ENCODE measurements around the gene SLC26A9. TPM values are rescaled to one million over a fixed set of nuclear protein-coding genes. Genes with fewer than 3 reads are reported as not detected.

SLC26A9 gene
- total RNA-seq, 2 experiments from 2014 or later, result not detected

GRCh38 chr1:205947024-205947423, 3.8 kb upstream of the SLC26A9 start:
- no peak overlapping the region for H3K27ac Mint-ChIP-seq

DNA sequence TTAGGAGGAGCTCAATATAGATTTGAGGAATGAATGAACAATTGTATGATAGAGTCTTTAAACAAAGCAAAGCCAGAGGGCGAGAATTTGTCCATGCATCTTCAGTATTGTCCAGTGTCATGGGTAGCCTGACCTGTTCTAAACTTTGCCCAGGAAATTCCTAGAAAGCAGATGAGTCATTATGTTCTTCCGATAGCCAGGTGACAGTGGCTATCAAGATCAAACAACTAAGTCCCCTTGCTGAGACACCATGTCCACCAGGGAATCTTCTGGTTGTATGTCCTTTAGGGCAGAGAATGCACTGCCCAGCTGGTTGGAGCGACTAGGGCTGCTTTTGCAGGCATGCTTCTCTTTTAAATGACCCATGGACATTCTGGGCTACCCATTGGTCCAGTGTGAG, 1.8 kb upstream of the SLC26A9 start:
- ChIA-PET POLR2A (no interaction called here), CTCF (interaction anchor here (0.6 kb wide), 1 partner anchor 164 kb away, joined by 3 read pairs; no protein-coding TSS in a partner anchor)
- intact Hi-C loops (cut with DNase I, micrococcal nuclease), result no loop called here
- no peak for DNase-seq
- Mint-ChIP-seq H3K4me3 (no peak overlapping the region), H3K27ac (no peak overlapping the region), H3K36me3 (ENCODE audit: low read depth) (no peaks in the 10 kb centered on the region), H3K27me3 (peaks cover 16% of the 10 kb centered on the region), H3K9me3 (ENCODE audit: low read depth) (no peaks in the 10 kb centered on the region), H3K4me1 (no peaks in the 10 kb centered on the region)
- no peak for ATAC-seq

More at GRCh38 chr1:205947024-205947423, 3.8 kb upstream of the SLC26A9 start:
- CTCF ChIA-PET, result interaction anchor here (1.4 kb wide), 1 partner anchor 30 kb away, joined by 5 read pairs; no protein-coding TSS in a partner anchor
- POLR2A ChIA-PET, result no interaction called here
- no peaks in the 10 kb centered on the region for H3K36me3 Mint-ChIP-seq (ENCODE audit: low read depth)
- no peaks in the 10 kb centered on the region for H3K4me1 Mint-ChIP-seq
- no peaks in the 10 kb centered on the region for H3K9me3 Mint-ChIP-seq (ENCODE audit: low read depth)
- intact Hi-C loops (cut with DNase I, micrococcal nuclease), result no loop called here
- DNase-seq, result no peak
- peaks cover 8% of the 10 kb centered on the region for H3K27me3 Mint-ChIP-seq
- no peak for ATAC-seq
- H3K4me3 Mint-ChIP-seq, result no peak overlapping the region

DNA sequence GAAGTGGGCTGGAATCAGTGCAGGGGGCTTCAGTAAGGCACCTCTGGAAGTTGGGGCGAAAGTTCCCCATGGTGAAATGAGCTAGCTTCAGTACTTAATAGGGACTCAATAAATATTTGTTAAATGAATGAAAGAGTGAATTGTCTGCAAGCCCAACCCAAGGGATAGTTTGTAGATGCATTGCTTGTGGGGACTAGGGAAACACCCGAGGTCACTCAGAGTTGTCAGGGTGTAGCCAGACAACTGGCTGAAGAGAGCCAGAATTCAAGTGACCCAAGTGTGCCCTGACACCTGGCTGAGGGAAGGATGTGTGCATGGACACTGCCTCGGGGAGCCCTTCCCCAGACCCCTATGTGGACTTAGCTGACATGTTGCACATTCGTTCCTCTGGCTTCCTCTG, 1.3 kb upstream of the SLC26A9 start:
- intact Hi-C loops (cut with DNase I, micrococcal nuclease), result no loop called here
- ChIA-PET CTCF (interaction anchor here (0.6 kb wide), 1 partner anchor 163 kb away, joined by 3 read pairs; no protein-coding TSS in a partner anchor), POLR2A (no interaction called here)
- ATAC-seq (no peak), DNase-seq (no peak)
- Mint-ChIP-seq H3K4me3 (no peak overlapping the region), H3K36me3 (ENCODE audit: low read depth) (no peaks in the 10 kb centered on the region), H3K27ac (no peak overlapping the region), H3K9me3 (ENCODE audit: low read depth) (no peaks in the 10 kb centered on the region), H3K4me1 (no peaks in the 10 kb centered on the region), H3K27me3 (peaks cover 20% of the 10 kb centered on the region)

- H3K27ac Mint-ChIP-seq, result no peak overlapping the region
- intact Hi-C loops (cut with DNase I, micrococcal nuclease), result no loop called here
- ChIA-PET CTCF (interaction anchor here (1.2 to 1.5 kb wide), 2 partner anchors 14 to 35 kb away, joined by 3 to 10 read pairs; no protein-coding TSS in a partner anchor), POLR2A (no interaction called here)
- peaks cover 26% of the 10 kb centered on the region for H3K27me3 Mint-ChIP-seq
- H3K4me1 Mint-ChIP-seq, result no peaks in the 10 kb centered on the region
- no peak for DNase-seq
- no peaks in the 10 kb centered on the region for H3K36me3 Mint-ChIP-seq (ENCODE audit: low read depth)
- ATAC-seq, result no peak
- no peak overlapping the region for H3K4me3 Mint-ChIP-seq
- no peaks in the 10 kb centered on the region for H3K9me3 Mint-ChIP-seq (ENCODE audit: low read depth)
These were observed 561 bp downstream of the SLC26A9 start for GRCh38 chr1:205942631-205943159.

DNA sequence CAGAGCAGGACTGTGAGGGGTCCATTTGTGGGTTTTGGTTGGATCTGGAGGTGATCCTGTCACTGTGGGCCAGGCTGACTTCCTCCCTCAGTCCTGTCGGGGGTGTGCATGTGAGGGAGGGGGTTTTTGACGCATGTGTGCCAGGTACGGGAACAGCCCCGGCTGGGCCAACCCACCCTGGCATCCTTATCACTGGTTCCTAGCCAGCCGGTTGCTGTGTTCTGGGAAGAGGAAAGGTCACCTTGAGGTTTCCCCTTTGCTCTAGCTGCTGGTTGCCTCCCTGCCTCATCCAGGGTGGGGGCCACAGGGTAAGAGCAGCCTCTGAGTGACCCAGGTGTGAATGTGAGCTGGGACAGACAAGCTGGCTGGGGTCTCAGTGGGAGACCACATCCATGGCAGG, 2.5 kb downstream of the SLC26A9 start:
- no peaks in the 10 kb centered on the region for H3K9me3 Mint-ChIP-seq (ENCODE audit: low read depth)
- no peak for ATAC-seq
- intact Hi-C loops (cut with DNase I, micrococcal nuclease), result no loop called here
- peaks cover 37% of the 10 kb centered on the region for H3K27me3 Mint-ChIP-seq
- POLR2A ChIA-PET, result no interaction called here
- H3K4me3 Mint-ChIP-seq, result no peak overlapping the region
- H3K36me3 Mint-ChIP-seq (ENCODE audit: low read depth), result no peaks in the 10 kb centered on the region
- H3K4me1 Mint-ChIP-seq, result no peaks in the 10 kb centered on the region
- no peak overlapping the region for H3K27ac Mint-ChIP-seq
- CTCF ChIA-PET, result no interaction called here
- DNase-seq, result no peak

- ChIA-PET POLR2A (no interaction called here), CTCF (interaction anchor here (0.6 kb wide), 1 partner anchor 116 kb away, joined by 3 read pairs; no protein-coding TSS in a partner anchor)
- H3K9me3 Mint-ChIP-seq (ENCODE audit: low read depth), result no peaks in the 10 kb centered on the region
- intact Hi-C loops (cut with DNase I, micrococcal nuclease), result no loop called here
- no peaks in the 10 kb centered on the region for H3K36me3 Mint-ChIP-seq (ENCODE audit: low read depth)
- peaks cover 36% of the 10 kb centered on the region for H3K27me3 Mint-ChIP-seq
- no peak overlapping the region for H3K27ac Mint-ChIP-seq
- DNase-seq (peak; percentile 45), ATAC-seq (peak; percentile 26)
- no peaks in the 10 kb centered on the region for H3K4me1 Mint-ChIP-seq
- H3K4me3 Mint-ChIP-seq, result no peak overlapping the region
These were observed 3.4 kb downstream of the SLC26A9 start for GRCh38 chr1:205939690-205940330.

DNA sequence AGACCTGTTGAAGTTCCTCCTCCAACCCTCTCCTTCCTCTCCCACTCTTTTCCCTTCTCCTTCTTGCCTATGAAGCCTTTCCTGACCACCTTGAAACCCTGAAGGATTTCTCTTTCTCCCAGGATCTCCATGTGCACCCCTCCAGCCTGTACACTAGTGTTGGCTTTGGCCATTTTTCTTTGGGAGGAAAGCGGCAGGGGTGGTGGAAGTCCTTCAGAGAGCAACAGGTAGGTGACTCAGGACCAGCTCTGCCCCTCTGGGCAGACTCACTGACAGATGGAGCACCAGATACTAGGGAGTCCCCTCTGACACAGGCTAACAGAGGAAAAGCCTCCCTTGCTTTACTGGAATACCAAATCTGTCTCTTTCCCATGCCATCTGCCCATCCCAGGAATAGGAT, 4.6 kb downstream of the SLC26A9 start:
- H3K4me3 Mint-ChIP-seq, result no peak overlapping the region
- H3K27ac Mint-ChIP-seq, result no peak overlapping the region
- H3K27me3 Mint-ChIP-seq, result peaks cover 35% of the 10 kb centered on the region
- ATAC-seq (no peak), DNase-seq (no peak)
- CTCF ChIA-PET, result no interaction called here
- POLR2A ChIA-PET, result no interaction called here
- intact Hi-C loops (cut with DNase I, micrococcal nuclease), result no loop called here
- no peaks in the 10 kb centered on the region for H3K4me1 Mint-ChIP-seq
- H3K36me3 Mint-ChIP-seq (ENCODE audit: low read depth), result no peaks in the 10 kb centered on the region
- H3K9me3 Mint-ChIP-seq (ENCODE audit: low read depth), result no peaks in the 10 kb centered on the region

DNA sequence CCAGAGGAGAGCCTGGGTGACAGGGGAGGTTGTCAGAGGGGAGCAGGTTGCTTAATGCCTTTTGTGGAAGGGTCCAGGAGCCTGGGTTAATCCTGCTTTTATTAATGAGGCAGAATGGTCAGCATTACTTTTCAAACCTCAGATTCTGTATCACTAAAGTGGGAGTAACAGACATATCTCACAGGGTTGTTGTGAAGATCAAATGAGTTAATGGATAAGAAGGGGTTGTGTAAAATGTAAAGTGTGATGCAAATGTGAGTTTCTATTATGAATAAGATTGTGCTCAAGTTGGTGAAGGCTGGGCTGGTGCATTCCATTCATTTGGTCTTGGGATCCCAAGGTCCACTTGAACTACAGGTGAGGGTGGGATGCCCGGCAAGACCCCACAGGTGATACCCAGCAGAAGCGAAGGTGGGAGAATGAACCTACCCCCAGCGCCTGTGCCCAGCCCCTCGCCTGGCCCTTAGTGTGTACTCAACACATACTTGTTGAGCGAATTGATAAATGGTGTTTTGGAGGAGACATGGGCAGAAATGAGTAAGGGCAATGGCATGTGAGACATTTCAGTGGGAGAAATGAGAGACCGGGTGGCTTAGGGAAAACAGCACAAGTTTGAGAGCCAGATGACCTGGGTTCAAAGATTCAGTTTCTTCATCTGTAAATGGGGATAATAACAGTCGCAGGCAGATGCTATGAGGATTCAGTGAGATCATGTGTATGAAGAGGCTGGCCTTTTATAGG, 6.2 kb downstream of the SLC26A9 start:
- intact Hi-C loops (cut with DNase I, micrococcal nuclease), result no loop called here
- H3K4me1 Mint-ChIP-seq, result no peaks in the 10 kb centered on the region
- ATAC-seq (no peak), DNase-seq (no peak)
- POLR2A ChIA-PET, result no interaction called here
- H3K27ac Mint-ChIP-seq, result no peak overlapping the region
- CTCF ChIA-PET, result no interaction called here
- H3K27me3 Mint-ChIP-seq, result peaks cover 29% of the 10 kb centered on the region
- no peaks in the 10 kb centered on the region for H3K36me3 Mint-ChIP-seq (ENCODE audit: low read depth)
- H3K4me3 Mint-ChIP-seq, result no peak overlapping the region
- no peaks in the 10 kb centered on the region for H3K9me3 Mint-ChIP-seq (ENCODE audit: low read depth)

GRCh38 chr1:205936311-205936710, 6.9 kb downstream of the SLC26A9 start:
- H3K4me1 Mint-ChIP-seq, result no peaks in the 10 kb centered on the region
- no peak overlapping the region for H3K4me3 Mint-ChIP-seq
- DNase-seq (no peak), ATAC-seq (no peak)
- intact Hi-C loops (cut with DNase I, micrococcal nuclease), result no loop called here
- ChIA-PET CTCF (interaction anchor here (0.6 kb wide), 1 partner anchor 20 kb away, joined by 3 read pairs; no protein-coding TSS in a partner anchor), POLR2A (no interaction called here)
- peaks cover 25% of the 10 kb centered on the region for H3K27me3 Mint-ChIP-seq
- no peaks in the 10 kb centered on the region for H3K36me3 Mint-ChIP-seq (ENCODE audit: low read depth)
- no peaks in the 10 kb centered on the region for H3K9me3 Mint-ChIP-seq (ENCODE audit: low read depth)
- no peak overlapping the region for H3K27ac Mint-ChIP-seq

DNA sequence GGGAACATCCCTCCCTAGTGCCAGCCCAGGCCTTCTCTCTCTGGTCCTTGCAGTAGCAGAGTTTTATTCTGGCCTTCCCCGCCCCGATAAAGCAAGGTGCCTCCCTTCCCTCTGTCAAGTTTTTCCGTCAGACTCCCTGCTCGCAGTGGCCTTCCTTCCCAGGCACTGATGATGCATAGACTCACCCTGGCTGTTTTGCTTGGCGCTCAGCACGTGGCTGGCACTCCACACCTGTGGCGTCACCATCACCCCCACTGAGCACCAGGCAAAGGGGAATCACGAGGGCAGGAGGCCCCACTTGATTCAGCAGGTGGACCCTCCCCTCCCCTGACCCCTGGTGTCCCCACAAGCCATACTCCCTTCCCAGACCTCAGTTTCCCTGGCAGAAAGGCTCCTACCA, 7.4 kb downstream of the SLC26A9 start:
- Mint-ChIP-seq H3K36me3 (ENCODE audit: low read depth) (no peaks in the 10 kb centered on the region), H3K27ac (no peak overlapping the region), H3K4me3 (no peak overlapping the region), H3K9me3 (ENCODE audit: low read depth) (no peaks in the 10 kb centered on the region), H3K27me3 (peaks cover 25% of the 10 kb centered on the region), H3K4me1 (no peaks in the 10 kb centered on the region)
- ChIA-PET CTCF (interaction anchor here (0.6 kb wide), 1 partner anchor 21 kb away, joined by 3 read pairs; no protein-coding TSS in a partner anchor), POLR2A (no interaction called here)
- intact Hi-C loops (cut with DNase I, micrococcal nuclease), result no loop called here
- DNase-seq (no peak), ATAC-seq (no peak)

GRCh38 chr1:205934788-205935187, 8.5 kb downstream of the SLC26A9 start:
- H3K36me3 Mint-ChIP-seq (ENCODE audit: low read depth), result no peaks in the 10 kb centered on the region
- H3K27ac Mint-ChIP-seq, result no peak overlapping the region
- H3K4me3 Mint-ChIP-seq, result no peak overlapping the region
- DNase-seq, result no peak
- intact Hi-C loops (cut with DNase I, micrococcal nuclease), result no loop called here
- no peaks in the 10 kb centered on the region for H3K9me3 Mint-ChIP-seq (ENCODE audit: low read depth)
- CTCF ChIA-PET, result interaction anchor here (0.8 to 1.6 kb wide), 2 partner anchors 15 to 43 kb away, joined by 3 to 5 read pairs; no protein-coding TSS in a partner anchor
- ATAC-seq, result no peak
- H3K4me1 Mint-ChIP-seq, result no peaks in the 10 kb centered on the region
- POLR2A ChIA-PET, result no interaction called here
- H3K27me3 Mint-ChIP-seq, result peaks cover 20% of the 10 kb centered on the region

Data from activated CD4-positive, alpha-beta T cell treated with anti-CD3 and anti-CD28 coated beads for 36 hours (primary cell).